ENCODE results near the gene UBE2E2.

UBE2E2 gene

DNA sequence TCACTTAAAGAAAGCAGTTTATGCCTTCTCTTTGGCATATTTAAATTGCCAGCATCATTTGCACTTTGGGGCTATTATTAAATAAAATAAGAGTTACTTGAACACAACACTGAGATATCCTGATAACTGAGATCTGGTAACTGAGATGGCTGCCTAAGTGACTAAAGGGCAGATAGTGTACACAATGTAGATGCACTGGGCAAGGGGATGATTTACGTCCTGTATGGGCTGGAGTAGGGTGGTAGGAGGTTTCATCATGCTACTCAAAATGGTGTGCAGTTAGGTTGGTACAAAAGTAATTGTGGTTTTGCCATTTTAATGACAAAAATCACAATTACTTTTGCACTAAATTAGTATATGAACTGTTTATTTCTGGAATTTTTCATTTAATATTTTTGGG, 196.1 kb downstream of the UBE2E2 start:
- no peak for DNase-seq

GRCh38 chr3:23402728-23403492, 199.8 kb downstream of the UBE2E2 start:
- no peak for DNase-seq

DNA sequence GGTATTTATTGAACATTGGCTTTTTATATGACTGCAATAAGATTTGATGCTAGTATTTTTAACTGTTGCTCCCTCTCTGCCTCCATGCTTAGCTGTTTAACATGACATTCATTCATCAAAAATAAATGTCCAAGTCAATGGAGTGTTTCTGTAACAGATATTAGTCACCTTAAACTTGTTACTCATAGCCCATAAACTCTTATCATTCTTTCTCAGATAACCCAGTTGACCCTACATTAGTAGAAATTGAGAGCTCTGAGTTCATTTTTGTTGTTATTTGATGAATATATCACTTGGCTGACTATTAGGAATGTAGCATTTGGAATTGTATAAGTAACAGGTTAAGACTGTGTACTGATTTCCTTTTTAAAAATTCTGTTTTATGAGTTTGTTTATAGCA, 201.1 kb downstream of the UBE2E2 start:
- no peak for DNase-seq

- DNase-seq: no peak
Measured at GRCh38 chr3:23405081-23405480, 202.0 kb downstream of the UBE2E2 start.

DNA sequence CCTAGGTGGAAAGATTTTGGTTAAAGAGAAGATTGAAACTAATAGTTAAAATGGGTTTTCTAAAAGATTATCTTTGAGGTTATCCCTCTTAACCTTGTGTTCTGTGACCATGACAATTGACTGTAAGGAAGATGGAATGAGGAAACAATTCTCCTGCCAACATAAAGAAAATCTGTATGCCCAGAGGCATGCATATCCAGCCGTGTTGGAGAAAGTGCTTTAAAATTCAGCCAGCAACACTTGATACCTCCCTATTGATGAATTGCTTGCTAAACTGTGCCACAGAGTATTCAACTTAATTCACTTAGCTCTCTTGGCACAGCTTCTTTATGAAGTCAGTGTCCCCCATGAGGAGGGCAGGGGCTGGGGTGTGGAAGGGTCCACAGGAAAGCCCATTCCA, 203.5 kb downstream of the UBE2E2 start:
- DNase-seq: no peak

- DNase-seq: no peak
Measured at GRCh38 chr3:23418026-23418425, 214.9 kb downstream of the UBE2E2 start.

DNA sequence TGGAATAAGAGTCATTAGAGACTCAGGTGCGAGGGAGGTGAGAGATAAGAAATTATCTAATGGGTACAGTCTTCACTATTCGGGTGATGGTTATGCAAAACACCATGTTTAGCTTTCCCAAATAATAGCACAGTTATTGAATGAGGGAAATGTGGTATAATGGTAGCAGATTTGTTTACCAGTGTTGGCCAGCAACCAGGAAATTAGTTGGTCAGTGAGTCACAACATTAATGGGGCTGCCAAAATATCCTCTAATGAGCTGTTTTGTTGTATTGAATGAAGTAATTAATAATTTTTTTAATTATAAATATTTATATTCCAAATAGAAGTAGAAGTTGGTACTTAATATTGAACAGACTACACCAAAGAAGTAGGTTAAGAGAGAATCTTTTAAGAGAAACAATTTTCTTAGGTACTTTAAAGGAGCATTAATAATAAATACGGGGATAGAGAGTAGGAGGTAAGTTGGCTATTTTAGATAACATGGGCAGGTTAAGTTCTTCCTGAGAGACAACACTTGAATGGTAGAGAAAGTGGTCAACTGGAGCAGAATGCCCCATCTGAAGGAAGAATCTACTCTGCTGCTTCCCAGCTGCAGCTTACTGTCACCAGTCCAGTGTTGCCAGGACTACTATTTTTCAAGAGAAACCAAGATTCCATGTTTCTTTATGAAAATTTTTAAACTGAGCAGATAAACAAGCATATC, 218.8 kb downstream of the UBE2E2 start:
- no peak for DNase-seq

GRCh38 chr3:23422517-23422851, 219.4 kb downstream of the UBE2E2 start:
- no peak for DNase-seq

- no peak for DNase-seq
Measured at GRCh38 chr3:23425410-23425809, 222.3 kb downstream of the UBE2E2 start.

GRCh38 chr3:23430781-23431398, 227.8 kb downstream of the UBE2E2 start:
- DNase-seq: no peak

DNA sequence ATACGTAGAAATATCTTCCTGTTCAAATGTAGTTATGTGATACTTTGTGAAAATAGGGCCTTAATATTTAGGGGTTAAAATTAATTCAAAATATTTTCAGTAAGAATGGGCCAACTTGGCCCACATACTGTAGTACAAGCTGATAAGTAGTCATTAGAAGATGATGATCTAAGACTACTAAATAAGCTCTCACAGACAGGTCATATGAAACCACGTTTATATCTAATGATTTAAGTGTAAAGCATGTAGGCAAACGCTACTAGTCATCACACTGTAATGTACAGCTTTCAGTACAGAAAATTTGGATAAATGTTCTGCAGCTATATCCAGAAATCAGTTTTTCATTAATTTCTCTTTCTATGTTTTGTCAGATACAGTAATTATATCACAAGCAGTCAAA, 228.6 kb downstream of the UBE2E2 start:
- no peak for DNase-seq

DNA sequence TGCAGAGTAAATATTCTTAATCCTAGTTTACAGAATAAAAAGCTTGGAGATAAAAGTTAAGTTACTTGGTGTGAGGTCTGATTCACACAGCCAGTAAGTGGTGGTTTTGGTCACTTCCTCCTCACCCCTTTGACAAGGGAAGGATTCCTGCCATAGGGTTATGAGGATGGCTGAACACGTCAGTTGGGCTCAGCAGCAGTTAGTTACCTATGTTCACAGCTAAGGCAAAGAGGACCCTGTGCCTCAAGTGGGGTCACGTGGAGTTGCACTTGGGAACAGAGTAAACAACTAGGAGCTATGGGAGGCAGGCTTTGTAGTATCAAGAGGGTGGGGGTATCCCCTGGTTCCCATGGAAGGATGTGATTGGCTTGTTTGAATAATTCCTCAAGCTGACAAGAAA, 232.2 kb downstream of the UBE2E2 start:
- DNase-seq: no peak

- no peak for DNase-seq
Measured at GRCh38 chr3:23435904-23436303, 232.8 kb downstream of the UBE2E2 start.

DNA sequence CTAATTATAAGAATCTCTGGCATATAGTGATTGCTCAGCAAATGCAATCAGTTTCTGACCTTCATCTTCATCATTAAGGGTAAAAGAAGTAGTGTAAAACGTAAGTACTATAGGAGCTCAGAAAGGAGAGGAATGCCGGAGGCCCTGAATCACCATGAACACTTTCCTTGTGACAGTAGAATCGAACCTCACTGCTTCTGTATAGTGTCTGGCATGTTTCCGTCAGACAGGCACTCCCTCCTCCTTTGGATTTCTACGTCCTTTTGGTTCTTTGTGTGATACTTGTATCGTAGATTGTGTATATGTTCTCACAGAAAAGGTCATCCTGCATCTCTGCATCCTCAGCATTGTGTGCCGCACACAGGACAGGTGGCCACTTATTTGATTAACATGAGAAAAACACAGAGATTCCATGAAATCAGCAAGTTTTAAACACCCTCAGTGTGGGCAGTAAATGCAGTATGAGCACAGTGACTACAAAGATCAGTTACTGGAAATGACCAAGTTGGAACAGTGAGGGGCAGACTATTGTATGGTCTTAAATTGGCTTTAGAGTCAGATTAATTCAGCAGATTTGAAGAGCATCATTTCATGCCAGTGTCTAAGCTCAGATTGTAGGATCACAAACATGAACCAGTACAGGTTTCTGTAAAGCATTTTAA, 234.5 kb downstream of the UBE2E2 start:
- no peak for DNase-seq

DNA sequence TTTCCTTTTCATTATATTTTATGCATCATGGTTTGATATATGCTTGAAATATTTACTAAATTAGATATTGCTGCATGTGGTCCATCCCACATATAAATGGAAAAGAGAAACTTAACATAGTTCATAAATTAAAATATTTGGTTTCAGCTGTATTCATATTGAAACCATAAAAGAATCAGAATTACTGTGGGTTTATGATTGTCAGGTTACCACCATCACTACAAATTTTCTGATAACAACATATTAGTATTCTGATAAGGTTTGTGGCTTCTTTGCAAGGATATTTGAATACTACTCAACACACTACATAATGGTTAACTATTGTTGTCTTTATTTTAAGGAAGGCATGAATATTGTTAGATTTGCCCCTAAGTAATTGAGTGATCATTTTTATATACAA, 235.5 kb downstream of the UBE2E2 start:
- no peak for DNase-seq

GRCh38 chr3:23439080-23439479, 236.0 kb downstream of the UBE2E2 start:
- no peak for DNase-seq

DNA sequence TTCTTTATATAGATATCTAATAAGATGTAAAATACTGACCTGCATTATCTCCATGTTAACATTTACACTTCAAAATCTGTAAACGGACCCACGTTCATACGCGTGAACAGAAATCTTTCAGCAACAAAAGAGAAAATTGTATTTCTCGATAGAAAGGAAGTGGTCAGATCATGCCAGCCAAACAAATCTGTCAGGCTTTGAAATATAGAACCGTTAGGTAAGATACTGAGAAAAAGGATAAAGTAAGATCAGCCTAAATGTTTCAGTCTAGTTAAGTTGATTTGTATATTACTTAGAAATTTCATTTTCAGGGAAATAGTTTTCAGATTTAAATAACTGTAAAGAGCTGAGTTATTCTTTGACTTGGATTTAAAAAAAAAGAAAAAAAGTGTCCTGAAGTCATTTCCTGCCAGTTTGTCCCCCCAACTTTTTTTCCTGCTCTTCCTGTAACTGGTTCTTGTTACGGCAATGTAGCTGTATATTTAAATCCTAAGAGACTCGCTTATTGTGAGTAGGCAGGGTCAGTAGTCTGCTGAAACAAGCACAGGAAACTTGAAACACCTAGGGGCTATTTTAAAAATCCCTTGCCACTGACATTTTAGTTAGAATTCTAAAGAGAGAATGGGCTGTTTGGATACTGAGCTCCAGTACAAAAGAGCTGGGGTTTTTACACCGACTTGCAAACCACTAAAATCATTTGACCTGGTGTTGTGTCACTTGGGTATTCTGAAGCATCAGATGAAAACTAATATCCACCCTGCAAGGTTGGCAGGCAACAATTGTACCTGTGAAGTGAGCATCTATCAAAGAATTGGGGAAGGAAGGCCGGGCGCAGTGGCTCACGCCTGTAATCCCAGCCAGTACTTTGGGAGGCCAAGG, 237.5 kb downstream of the UBE2E2 start:
- no peak for DNase-seq

- no peak for DNase-seq
Measured at GRCh38 chr3:23442598-23443383, 239.7 kb downstream of the UBE2E2 start.

DNA sequence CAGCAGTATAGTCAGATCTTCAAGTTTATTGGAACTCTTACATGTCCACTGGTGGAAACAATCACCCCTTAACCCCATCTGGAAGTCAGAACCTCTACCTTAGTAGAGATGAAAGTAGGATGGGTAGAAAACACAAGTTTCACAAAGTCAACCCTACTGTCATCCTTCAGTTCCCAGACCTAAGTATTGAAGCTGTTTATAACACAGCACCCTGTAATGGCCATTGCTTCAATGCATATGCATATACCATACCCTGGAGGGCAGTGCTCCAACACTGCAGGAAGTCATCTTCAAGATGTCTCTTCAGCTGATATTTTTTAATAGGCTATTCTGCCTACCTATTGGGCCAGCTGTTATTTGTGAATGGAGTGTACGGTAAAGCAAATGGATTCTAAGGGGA, 241.3 kb downstream of the UBE2E2 start:
- DNase-seq: no peak

- DNase-seq: no peak
Measured at GRCh38 chr3:23446301-23446700, 243.2 kb downstream of the UBE2E2 start.

GRCh38 chr3:23448998-23449537, 245.9 kb downstream of the UBE2E2 start:
- DNase-seq: no peak

GRCh38 chr3:23450051-23450450, 246.9 kb downstream of the UBE2E2 start:
- DNase-seq: no peak

Measured in left hindlimb (tissue), 1 donor.